Transverse colon (tissue), 3 donors: ENCODE measurements around the gene SPTBN2.

Source experiments
- CTCF ChIP-seq, 5 experiments: fragments of 200-600 bp in 3 of 5; fragments of 450-650 bp in 2 of 5; sonication (generic) in 3 of 5; IDR thresholded peaks; 1 replicate in 2 of 5; 2 replicates in 3 of 5; pipeline ENCODE4 v1.5.1; 2016 to 2017; ENCODE audit warnings: antibody characterized with exemption in 5 of 5, inconsistent platforms in 3 of 5, mild to moderate bottlenecking in 2 of 5, moderate library complexity in 1 of 5
- POLR2A ChIP-seq: fragments of 450-650 bp; IDR thresholded peaks from one replicate; pipeline ENCODE4 v1.6.1; 2016; ENCODE audit warnings: antibody characterized with exemption, mild to moderate bottlenecking, moderate library complexity

- TF ChIP-seq CTCF (IDR thresholded peaks at IDR 0.05) (no peak), POLR2A (no peak)
Observed at GRCh38 chr11:66727282-66728037, 1.6 kb downstream of the SPTBN2 start.
